Transverse colon (tissue), 4 donors: ENCODE measurements around the gene PRSS27. TPM values are rescaled to one million over a fixed set of nuclear protein-coding genes. Genes with fewer than 3 reads are reported as not detected.

ENCODE experiments used
- DNase-seq: peaks from one replicate; pipeline ENCODE4 v3.0.0-alpha.2; 2019
- H3K27ac ChIP-seq, 4 donors: fragments of 200-600 bp; sonication (generic); 2 replicates each; pipeline ENCODE4 v1.5.1; 2016 to 2018; ENCODE audit warnings: inconsistent platforms in 4 of 4
- H3K27me3 ChIP-seq: fragments of 200-600 bp; sonication (generic); 2 replicates; pipeline ENCODE4 v1.5.1; 2017; ENCODE audit warnings: inconsistent platforms
- H3K36me3 ChIP-seq, 4 donors: fragments of 200-600 bp; sonication (generic); 2 replicates each; pipeline ENCODE4 v1.5.1; 2017 to 2019; ENCODE audit warnings: inconsistent platforms in 4 of 4
- H3K4me1 ChIP-seq, 4 donors: fragments of 200-600 bp; sonication (generic); 2 replicates each; pipeline ENCODE4 v1.5.1; 2017 to 2020; ENCODE audit warnings: inconsistent platforms in 4 of 4
- H3K4me3 ChIP-seq, 4 donors: fragments of 200-600 bp; sonication (generic); 1 replicate in 1 of 4; 2 replicates in 3 of 4; pipeline versions ENCODE4 v1.5.1 to v1.6.1; 2017 to 2019; ENCODE audit warnings: inconsistent platforms in 4 of 4
- H3K9me3 ChIP-seq, 2 donors: fragments of 200-600 bp; sonication (generic); 2 replicates each; pipeline ENCODE4 v1.5.1; 2017 to 2019; ENCODE audit warnings: inconsistent platforms in 2 of 2
- CTCF ChIP-seq, 5 experiments: fragments of 200-600 bp in 3 of 5; fragments of 450-650 bp in 2 of 5; sonication (generic) in 3 of 5; IDR thresholded peaks; 1 replicate in 2 of 5; 2 replicates in 3 of 5; pipeline ENCODE4 v1.5.1; 2016 to 2017; ENCODE audit warnings: antibody characterized with exemption in 5 of 5, inconsistent platforms in 3 of 5, mild to moderate bottlenecking in 2 of 5, moderate library complexity in 1 of 5
- EP300 ChIP-seq: sonication (generic); formaldehyde crosslinking; IDR thresholded peaks from one replicate; pipeline ENCODE4 v1.6.1; 2017; ENCODE audit warnings: antibody characterized with exemption, low read depth
- POLR2A ChIP-seq: fragments of 450-650 bp; IDR thresholded peaks from one replicate; pipeline ENCODE4 v1.6.1; 2016; ENCODE audit warnings: antibody characterized with exemption, mild to moderate bottlenecking, moderate library complexity
- POLR2AphosphoS5 ChIP-seq, 3 donors: sonication (generic); formaldehyde crosslinking; IDR thresholded peaks; one replicate each; pipeline ENCODE4 v1.6.1; 2016; ENCODE audit warnings: antibody characterized with exemption in 3 of 3
- WGBS, 2 donors: methylation state at CpG; one replicate each; pipeline ENCODE4 v1.1.5; 2018; ENCODE audit warnings: low coverage in 1 of 2; 5-methylcytosine and 5-hydroxymethylcytosine counted together
- in situ Hi-C, 4 donors: fragments of 200-750 bp; cut with MboI; loops; one replicate each; pipeline versions ENCODE4 v1.15.0 to v1.15.1; 2017; ENCODE audit warnings: low sequenced_read_pairs in 3 of 4, low pct_ligation_motif_present in 1 of 4, low pct_unique_long_range_greater_than_20kb in 1 of 4
- intact Hi-C: fragments of 100-400 bp; cut with DNase I; formaldehyde crosslinking; loops from one replicate; pipeline ENCODE4 v1.15.1; 2023; ENCODE audit warnings: low total_unique reads
- total RNA-seq, 4 donors: library from RNA; depleted of rRNA; stranded (reverse); fragments of >200 nt; gene quantifications; one replicate each; pipeline ENCODE4 v1.1.0, GENCODE V29; 2016

The PRSS27 gene
- total RNA-seq, 4 donors from 2014 or later = 1.3 TPM; not detected in 3

GRCh38 chr16:2664574-2664982 is 55.4 kb downstream of the PRSS27 start:
- DNase-seq = no peak
- no peaks in the 10 kb centered on the region for H3K27me3 ChIP-seq
- 45 to 53% methylated on average over 4 to 9 of the region's 9 CpGs for WGBS, 2 donors
- peaks cover 0 to 10% (median 4%) of the 10 kb centered on the region in 4 donors for H3K36me3 ChIP-seq
- in situ Hi-C loops (no loop called here), intact Hi-C loops (loop anchor here (10.0 kb wide), 1 partner anchor 680 kb away; the partner anchor contains the start of genes GFER, NOXO1 and SYNGR3)
- TF ChIP-seq EP300 = no peak
- no peak for TF ChIP-seq POLR2AphosphoS5 (IDR thresholded peaks at IDR 0.05)
- TF ChIP-seq CTCF (IDR thresholded peaks at IDR 0.05) = no peak
- no peak for TF ChIP-seq POLR2A
- no peak overlapping the region for H3K4me3 ChIP-seq
- H3K9me3 ChIP-seq = no peaks in the 10 kb centered on the region
- peak overlapping the region; percentile 69 to 86 (median 77) for H3K27ac ChIP-seq
- H3K4me1 ChIP-seq = peaks cover 8 to 27% (median 18%) of the 10 kb centered on the region in 4 donors

DNA sequence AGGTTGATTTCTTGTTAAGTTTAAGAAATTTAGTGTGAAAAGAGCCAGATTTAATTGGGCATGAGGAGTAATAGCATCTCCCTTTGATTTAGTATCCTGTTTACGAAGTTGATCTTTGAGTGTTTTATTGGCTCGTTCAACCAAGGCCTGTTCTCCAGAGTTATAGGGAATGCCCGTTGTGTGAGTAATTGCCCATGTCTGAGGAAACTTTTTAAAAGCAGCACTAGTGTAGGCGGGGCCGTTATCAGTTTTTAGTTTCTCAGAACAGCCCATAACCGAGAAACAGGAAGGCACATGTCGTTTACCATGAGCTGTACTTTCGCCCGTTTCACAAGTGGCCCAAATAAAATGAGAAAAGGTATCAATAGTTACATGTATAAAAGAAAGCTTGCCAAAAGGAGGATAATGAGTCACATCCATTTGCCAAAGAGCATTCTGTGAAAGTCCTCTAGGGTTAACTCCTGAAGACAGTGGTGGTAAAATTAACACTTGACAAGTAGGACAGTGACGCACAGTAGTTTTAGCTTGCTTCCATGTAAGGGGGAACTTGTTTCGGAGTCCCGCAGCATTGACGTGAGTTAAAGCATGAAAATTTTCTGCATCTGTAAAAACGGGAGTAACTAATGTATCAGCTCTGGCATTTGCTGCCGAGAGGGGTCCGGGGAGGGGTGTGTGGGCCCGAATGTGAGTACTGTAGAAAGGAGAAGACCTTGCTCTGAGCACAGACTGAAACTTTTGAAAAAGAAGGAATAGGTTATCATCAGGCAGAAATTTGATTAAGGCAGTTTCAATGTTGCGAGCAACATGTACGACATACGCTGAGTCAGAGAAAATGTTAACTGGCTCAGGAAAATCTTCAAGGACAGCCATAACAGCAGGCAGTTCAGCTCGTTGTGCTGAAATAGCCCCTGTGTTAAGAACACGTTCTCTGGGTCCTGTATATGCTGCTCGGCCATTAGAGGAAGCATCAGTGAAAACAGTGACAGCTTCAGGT is 56.2 kb downstream of the PRSS27 start:
- H3K27ac ChIP-seq = peak overlapping the region; percentile 69 to 86 (median 77)
- in situ Hi-C loops = no loop called here
- WGBS, 2 donors = 32 to 38% methylated on average over 16 to 23 of the region's 23 CpGs
- no peak overlapping the region for H3K4me3 ChIP-seq
- intact Hi-C loops = loop anchor here (10.0 kb wide), 1 partner anchor 679 kb away; the partner anchor contains the start of genes GFER, NOXO1 and SYNGR3
- peaks cover 0 to 3% (median 2%) of the 10 kb centered on the region in 4 donors for H3K36me3 ChIP-seq
- H3K9me3 ChIP-seq = no peaks in the 10 kb centered on the region
- peaks cover 8 to 25% (median 18%) of the 10 kb centered on the region in 4 donors for H3K4me1 ChIP-seq
- TF ChIP-seq POLR2A (no peak), POLR2AphosphoS5 (IDR thresholded peaks at IDR 0.05) (peak in 1 of 3 donors; percentile 28), EP300 (no peak)
- H3K27me3 ChIP-seq = no peaks in the 10 kb centered on the region
- peak; percentile 54 for DNase-seq

Other genes with a start within 250 kb of the PRSS27 start
- not detected for gene NTN3, start 248.9 kb downstream of the PRSS27 start, total RNA-seq
- gene TBC1D24, start 245.1 kb downstream of the PRSS27 start, total RNA-seq = 10 to 100 TPM in 2 of 4 donors, 1 to 10 TPM in 2; 8.3 to 19.3 (median 11.6) TPM
- 100 to 1,000 TPM; 101 to 237 (median 135) TPM for gene ATP6V0C, start 206.3 kb downstream of the PRSS27 start, total RNA-seq
- 100 to 1,000 TPM in 1 of 4 donors, 10 to 100 TPM in 3; 30.2 to 115 (median 52.4) TPM for gene AMDHD2, start 199.9 kb downstream of the PRSS27 start, total RNA-seq
- 1 to 10 TPM in 2 of 4 donors, not detected in 2; 1.9 to 3.1 TPM for gene CEMP1, start 188.8 kb downstream of the PRSS27 start, total RNA-seq
- 10 to 100 TPM; 39.6 to 96.9 (median 69.5) TPM for gene PDPK1, start 182.2 kb downstream of the PRSS27 start, total RNA-seq
- 100 to 1,000 TPM in 1 of 4 donors, 10 to 100 TPM in 3; 44.2 to 107 (median 60.3) TPM for gene KCTD5, start 37.7 kb downstream of the PRSS27 start, total RNA-seq
- 1,000 to 10,000 TPM in 2 of 4 donors, 100 to 1,000 TPM in 2; 545 to 3,500 (median 1,361) TPM for gene SRRM2, start 32.4 kb upstream of the PRSS27 start, total RNA-seq
- gene ELOB, start 57.1 kb upstream of the PRSS27 start, total RNA-seq = 100 to 1,000 TPM; 133 to 433 (median 288) TPM
- gene PRSS33, start 67.3 kb upstream of the PRSS27 start, total RNA-seq = not detected
- gene PRSS41, start 78.2 kb upstream of the PRSS27 start, total RNA-seq = not detected
- 1 to 10 TPM in 2 of 4 donors, not detected in 2; 1.6 to 1.9 TPM for gene PRSS21, start 97.0 kb upstream of the PRSS27 start, total RNA-seq
- 10 to 100 TPM in 2 of 4 donors, 1 to 10 TPM in 1, not detected in 1; 5.2 to 28.3 (median 15.9) TPM for gene ZG16B, start 110.1 kb upstream of the PRSS27 start, total RNA-seq
- gene PRSS22, start 137.9 kb upstream of the PRSS27 start, total RNA-seq = 10 to 100 TPM in 1 of 4 donors, 1 to 10 TPM in 1, not detected in 2; 2.5 to 11.2 TPM
- 10 to 100 TPM; 35.0 to 74.4 (median 50.9) TPM for gene FLYWCH2, start 163.0 kb upstream of the PRSS27 start, total RNA-seq
- gene FLYWCH1, start 191.7 kb upstream of the PRSS27 start, total RNA-seq = 10 to 100 TPM; 29.1 to 59.1 (median 34.6) TPM
- gene KREMEN2, start 244.1 kb upstream of the PRSS27 start, total RNA-seq = 1 to 10 TPM in 2 of 4 donors, under 1 TPM in 1, not detected in 1; 0.79 to 3.2 (median 1.1) TPM
- 1 to 10 TPM in 3 of 4 donors, not detected in 1; 3.0 to 5.9 (median 4.4) TPM for gene PAQR4, start 249.1 kb upstream of the PRSS27 start, total RNA-seq